ENCODE results near the gene AACS. TPM values are rescaled to one million over a fixed set of nuclear protein-coding genes. Genes with fewer than 3 reads are reported as not detected.

AACS gene
- total RNA-seq, 2 donors from 2014 or later: 17.5 to 23.6 TPM

GRCh38 chr12:125191361-125192087 is 126.3 kb downstream of the AACS start:
- DNase-seq (no peak), ATAC-seq (no peak)
- intact Hi-C loops (cut with DNase I): no loop called here

GRCh38 chr12:125192690-125193221 is 127.5 kb downstream of the AACS start:
- intact Hi-C loops (cut with DNase I): no loop called here
- no peak for DNase-seq
- ATAC-seq: no peak

Other genes starting within 250 kb of the AACS start
- gene SCARB1, start 201.6 kb upstream of the AACS start, total RNA-seq: 10 to 100 TPM; 26.2 to 31.3 TPM
- 1,000 to 10,000 TPM in 1 of 2 donors, 100 to 1,000 TPM in 1; 977 to 1,049 TPM for gene UBC, start 150.8 kb upstream of the AACS start, total RNA-seq
- gene DHX37, start 76.3 kb upstream of the AACS start, total RNA-seq: 10 to 100 TPM in 1 of 2 donors, 1 to 10 TPM in 1; 7.9 to 13.3 TPM
- gene BRI3BP, start 71.8 kb upstream of the AACS start, total RNA-seq: 1 to 10 TPM; 5.4 to 6.0 TPM
- 1 to 10 TPM; 2.4 to 2.8 TPM for gene TMEM132B, start 121.0 kb downstream of the AACS start, total RNA-seq